Common myeloid progenitor, CD34-positive (primary cell): ENCODE data around the gene RNF34.

Experiments used
- CTCF ChIA-PET: fragments of 350-600 bp; sonication (Branson Sonifier 250); formaldehyde crosslinking; loops from one replicate; lab custom pipeline; 2021; ENCODE audit warnings: antibody characterized with exemption; lab: Charles Lee
- POLR2A ChIA-PET: fragments of 350-600 bp; sonication (Branson Sonifier 250); formaldehyde crosslinking; loops from one replicate; lab custom pipeline; 2021; ENCODE audit warnings: antibody characterized with exemption; lab: Charles Lee
- DNase-seq, 3 donors: peaks; one replicate each; pipeline versions ENCODE4 v3.0.0 to v3.0.0-alpha.2; 2013
- H3K27ac ChIP-seq, 2 experiments: 1 replicate in 1 of 2; 2 replicates in 1 of 2; pipeline ENCODE4 v1.7.0; 2013; ENCODE audit warnings: inconsistent platforms in 2 of 2, low read length in 2 of 2, mild to moderate bottlenecking in 2 of 2, low read depth in 1 of 2, moderate library complexity in 1 of 2; ENCODE audit not compliant: severe bottlenecking in 2 of 2, insufficient read depth in 1 of 2, poor library complexity in 1 of 2
- H3K27me3 ChIP-seq, 5 experiments: replicated peaks in 2 of 5; 1 replicate in 3 of 5; 2 replicates in 2 of 5; pipeline versions ENCODE4 v1.6.1 to v1.7.0; 2013; ENCODE audit warnings: low read length in 4 of 5, mild to moderate bottlenecking in 2 of 5, moderate library complexity in 2 of 5, inconsistent platforms in 1 of 5; ENCODE audit not compliant: insufficient read depth in 5 of 5, control insufficient read depth in 4 of 5
- H3K36me3 ChIP-seq, 4 experiments: 1 replicate in 2 of 4; 2 replicates in 2 of 4; pipeline versions ENCODE4 v1.6.1 to v1.7.0; 2013; ENCODE audit warnings: low read length in 3 of 4, control low read depth in 1 of 4, mild to moderate bottlenecking in 1 of 4; ENCODE audit not compliant: control insufficient read depth in 4 of 4, insufficient read depth in 4 of 4
- H3K4me1 ChIP-seq, 4 experiments: 1 replicate in 3 of 4; 2 replicates in 1 of 4; pipeline versions ENCODE4 v1.6.1 to v1.7.1; 2013; ENCODE audit warnings: low read length in 3 of 4, mild to moderate bottlenecking in 3 of 4, control low read depth in 1 of 4, inconsistent platforms in 1 of 4, moderate library complexity in 1 of 4; ENCODE audit not compliant: control insufficient read depth in 4 of 4, insufficient read depth in 4 of 4; ENCODE audit errors: control extremely low read depth in 1 of 4
- H3K4me3 ChIP-seq, 7 experiments: 1 replicate in 4 of 7; 2 replicates in 3 of 7; pipeline versions ENCODE4 v1.5.1 to v1.7.0; 2013; ENCODE audit warnings: mild to moderate bottlenecking in 7 of 7, low read length in 6 of 7, moderate library complexity in 6 of 7, inconsistent platforms in 2 of 7, low read depth in 2 of 7, control low read depth in 1 of 7; ENCODE audit not compliant: insufficient read depth in 4 of 7, control insufficient read depth in 1 of 7; ENCODE audit errors: extremely low read depth in 1 of 7
- H3K9me3 ChIP-seq, 5 experiments: 1 replicate in 4 of 5; 2 replicates in 1 of 5; pipeline versions ENCODE4 v1.6.1 to v1.7.1; 2013; ENCODE audit warnings: low read length in 4 of 5, mild to moderate bottlenecking in 2 of 5, inconsistent platforms in 1 of 5, low read depth in 1 of 5, moderate library complexity in 1 of 5; ENCODE audit not compliant: control insufficient read depth in 4 of 5, insufficient read depth in 2 of 5; ENCODE audit errors: control extremely low read depth in 1 of 5
- WGBS: methylation state at CpG from one replicate; pipeline ENCODE4 v1.1.5; 2013; ENCODE audit not compliant: insufficient coverage; 5-methylcytosine and 5-hydroxymethylcytosine counted together

The RNF34 gene

GRCh38 chr12:121467638-121468498 lies 68.0 kb downstream of the RNF34 start:
- Histone ChIP-seq H3K27ac (no peak overlapping the region), H3K36me3 (peaks cover 0 to 11% (median 6%) of the 10 kb centered on the region in 4 experiments), H3K9me3 (no peaks in the 10 kb centered on the region), H3K27me3 (no peaks in the 10 kb centered on the region), H3K4me3 (peak overlapping the region; percentile 54 to 87 (median 60)), H3K4me1 (peaks cover 8 to 21% (median 19%) of the 10 kb centered on the region in 4 experiments)
- DNase-seq: peak in 1 of 3 donors; percentile 22
- CTCF ChIA-PET: interaction anchor here (0.9 to 1.1 kb wide), 3 partner anchors 9 to 30 kb away, joined by 3 read pairs; no protein-coding TSS in a partner anchor
- POLR2A ChIA-PET: interaction anchor here (0.6 to 0.9 kb wide), 2 partner anchors 11 to 112 kb away, joined by 3 to 5 read pairs; no protein-coding TSS in a partner anchor
- 12% methylated on average over 44 of the region's 48 CpGs for WGBS

- WGBS: 98% methylated on average over 4 of the region's 4 CpGs
- H3K27me3 ChIP-seq: no peaks in the 10 kb centered on the region
- ChIA-PET POLR2A (interaction anchor here (0.6 kb wide), 1 partner anchor 111 kb away, joined by 3 read pairs; no protein-coding TSS in a partner anchor), CTCF (interaction anchor here (0.9 to 1.1 kb wide), 3 partner anchors 8 to 29 kb away, joined by 3 read pairs; no protein-coding TSS in a partner anchor)
- no peaks in the 10 kb centered on the region for H3K9me3 ChIP-seq
- H3K4me3 ChIP-seq: no peak overlapping the region
- peaks cover 0 to 11% (median 6%) of the 10 kb centered on the region in 4 experiments for H3K36me3 ChIP-seq
- H3K27ac ChIP-seq: no peak overlapping the region
- peaks cover 8 to 21% (median 19%) of the 10 kb centered on the region in 4 experiments for H3K4me1 ChIP-seq
- DNase-seq: no peak
These were observed 68.5 kb downstream of the RNF34 start for GRCh38 chr12:121468499-121468801.

- ChIA-PET CTCF (interaction anchor here (1.3 kb wide), 1 partner anchor 8 kb away, joined by 4 read pairs; no protein-coding TSS in a partner anchor), POLR2A (no interaction called here)
- DNase-seq: no peak
- Histone ChIP-seq H3K27ac (no peak overlapping the region), H3K9me3 (no peaks in the 10 kb centered on the region), H3K36me3 (peaks cover 0 to 2% (median 0%) of the 10 kb centered on the region in 4 experiments), H3K4me3 (no peak overlapping the region), H3K27me3 (no peaks in the 10 kb centered on the region), H3K4me1 (peaks cover 4 to 14% (median 13%) of the 10 kb centered on the region in 4 experiments)
- 100% methylated on average over 1 of the region's 2 CpGs for WGBS
These were observed 70.8 kb downstream of the RNF34 start for GRCh38 chr12:121470751-121471150.

DNA sequence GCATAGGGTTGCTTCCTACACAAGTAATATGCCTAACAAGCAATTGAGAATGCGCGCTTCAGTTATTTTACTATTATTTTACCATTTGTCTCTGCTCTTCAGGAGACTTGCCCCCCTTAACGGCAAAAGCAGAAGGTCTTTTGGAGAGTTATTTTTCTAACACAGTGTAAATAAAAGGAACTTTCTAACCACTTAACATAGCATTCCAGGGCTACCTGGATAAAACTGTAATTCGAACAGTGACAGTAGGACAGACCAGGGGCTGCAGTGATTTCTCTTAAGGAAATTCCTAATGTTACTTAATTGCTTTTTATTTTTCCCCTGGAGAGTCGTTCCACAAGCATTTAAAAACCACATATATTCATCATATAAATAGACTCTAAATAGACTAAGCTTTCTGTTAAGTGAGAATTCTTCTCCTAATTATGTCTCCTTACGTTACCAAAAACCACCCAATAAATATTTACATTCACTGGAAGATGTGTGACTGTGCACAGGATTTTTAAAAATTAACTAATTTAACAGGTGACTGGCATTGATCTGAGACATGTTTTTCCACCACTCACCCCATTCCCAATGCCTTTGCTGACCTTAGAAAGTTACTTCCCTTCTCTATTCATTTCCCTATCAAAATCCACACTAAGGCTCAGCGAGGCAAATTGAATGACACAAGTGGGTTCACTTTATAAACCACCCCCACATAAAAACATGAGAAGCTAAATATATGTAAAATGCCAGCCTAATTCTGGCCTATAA lies 72.4 kb downstream of the RNF34 start:
- ChIA-PET POLR2A (no interaction called here), CTCF (interaction anchor here (0.6 kb wide), 1 partner anchor 197 kb away, joined by 4 read pairs; the partner anchor contains the start of gene MORN3)
- Histone ChIP-seq H3K27me3 (no peaks in the 10 kb centered on the region), H3K4me3 (no peak overlapping the region), H3K27ac (no peak overlapping the region), H3K9me3 (no peaks in the 10 kb centered on the region), H3K4me1 (peaks cover 0 to 7% (median 6%) of the 10 kb centered on the region in 4 experiments), H3K36me3 (peaks cover 0 to 2% (median 0%) of the 10 kb centered on the region in 4 experiments)
- no peak for DNase-seq
- 92% methylated on average over 3 of the region's 7 CpGs for whole genome bisulfite sequencing
